ENCODE results near the gene ELMO2. TPM values are rescaled to one million over a fixed set of nuclear protein-coding genes. Genes with fewer than 3 reads are reported as not detected.

Gene ELMO2, protein sequence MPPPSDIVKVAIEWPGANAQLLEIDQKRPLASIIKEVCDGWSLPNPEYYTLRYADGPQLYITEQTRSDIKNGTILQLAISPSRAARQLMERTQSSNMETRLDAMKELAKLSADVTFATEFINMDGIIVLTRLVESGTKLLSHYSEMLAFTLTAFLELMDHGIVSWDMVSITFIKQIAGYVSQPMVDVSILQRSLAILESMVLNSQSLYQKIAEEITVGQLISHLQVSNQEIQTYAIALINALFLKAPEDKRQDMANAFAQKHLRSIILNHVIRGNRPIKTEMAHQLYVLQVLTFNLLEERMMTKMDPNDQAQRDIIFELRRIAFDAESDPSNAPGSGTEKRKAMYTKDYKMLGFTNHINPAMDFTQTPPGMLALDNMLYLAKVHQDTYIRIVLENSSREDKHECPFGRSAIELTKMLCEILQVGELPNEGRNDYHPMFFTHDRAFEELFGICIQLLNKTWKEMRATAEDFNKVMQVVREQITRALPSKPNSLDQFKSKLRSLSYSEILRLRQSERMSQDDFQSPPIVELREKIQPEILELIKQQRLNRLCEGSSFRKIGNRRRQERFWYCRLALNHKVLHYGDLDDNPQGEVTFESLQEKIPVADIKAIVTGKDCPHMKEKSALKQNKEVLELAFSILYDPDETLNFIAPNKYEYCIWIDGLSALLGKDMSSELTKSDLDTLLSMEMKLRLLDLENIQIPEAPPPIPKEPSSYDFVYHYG
- 77.2 and 79.6 TPM in 2 replicates for total RNA-seq
- long read RNA-seq, transcript ELMO2-204 (21 exons, 3,574 nt) = minor isoform, 32 of 245 reads
- long read RNA-seq, transcript ELMO2-201 (22 exons, 3,669 nt) = major isoform, 48 of 245 reads
- long read RNA-seq, partial matches to known transcripts = 35 of 245 reads
- long read RNA-seq, other reads (novel, unspliced or antisense) = 127 of 245 reads

DNA sequence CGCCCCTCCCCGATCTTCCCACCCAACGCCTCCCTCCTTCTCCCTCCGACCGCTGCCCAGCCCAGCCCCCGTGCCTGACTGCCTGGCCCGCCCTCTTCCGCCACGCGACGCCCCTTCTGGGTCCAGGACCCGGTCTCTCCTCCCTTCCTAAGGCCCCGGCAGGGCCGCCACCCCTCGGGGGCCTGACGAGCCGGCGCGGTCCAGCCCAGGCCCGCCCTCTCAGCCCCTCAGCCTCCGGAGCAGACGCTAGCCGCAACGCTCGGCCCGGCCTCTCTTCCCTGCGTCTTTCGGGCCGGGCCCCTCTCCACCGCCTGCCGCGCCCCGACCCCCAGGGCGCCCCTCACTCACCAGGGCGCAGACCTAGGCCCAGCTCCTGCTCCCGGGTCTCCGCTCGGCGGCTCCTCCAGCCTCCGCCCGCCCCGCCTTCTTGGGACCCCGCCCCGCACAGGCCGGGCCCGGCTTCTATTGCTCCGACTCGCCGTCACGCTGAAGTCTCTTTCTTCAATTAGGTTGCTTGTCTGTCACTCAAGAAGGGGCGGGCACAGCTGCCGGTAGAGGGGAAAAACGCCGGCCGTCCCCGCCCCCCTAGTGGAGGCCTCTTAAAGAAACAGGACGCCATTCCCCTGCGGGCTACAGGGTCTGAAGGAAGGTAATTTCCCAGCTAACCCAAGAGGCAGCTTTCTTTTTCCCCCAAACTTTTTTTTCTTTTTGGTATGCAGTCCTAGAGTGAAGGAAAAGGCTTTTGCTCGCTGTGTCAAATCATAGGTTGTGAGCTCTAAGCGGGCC lies at the start of gene ELMO2:
ELMO2 (minus strand) TSS at position 416 of the 786 bp plus-strand sequence. CDS start 12,133 bp downstream, outside the sequence.
- Mint-ChIP-seq H3K36me3 (ENCODE audit: insufficient read depth) (no peaks in the 10 kb centered on the region), H3K4me3 (ENCODE audit: low read depth) (peak within 1 kb of the TSS; percentile 89), H3K4me1 (ENCODE audit: low read depth) (peaks cover 41% of the 10 kb centered on the region), H3K27me3 (no peaks in the 10 kb centered on the region), H3K9me3 (ENCODE audit: low read depth) (no peaks in the 10 kb centered on the region), H3K27ac (peak within 1 kb of the TSS; percentile 88)
- peak; percentile 94 for DNase-seq (ENCODE audit: low spot score, unreplicated experiment)
- TF ChIP-seq, protein P1, sequence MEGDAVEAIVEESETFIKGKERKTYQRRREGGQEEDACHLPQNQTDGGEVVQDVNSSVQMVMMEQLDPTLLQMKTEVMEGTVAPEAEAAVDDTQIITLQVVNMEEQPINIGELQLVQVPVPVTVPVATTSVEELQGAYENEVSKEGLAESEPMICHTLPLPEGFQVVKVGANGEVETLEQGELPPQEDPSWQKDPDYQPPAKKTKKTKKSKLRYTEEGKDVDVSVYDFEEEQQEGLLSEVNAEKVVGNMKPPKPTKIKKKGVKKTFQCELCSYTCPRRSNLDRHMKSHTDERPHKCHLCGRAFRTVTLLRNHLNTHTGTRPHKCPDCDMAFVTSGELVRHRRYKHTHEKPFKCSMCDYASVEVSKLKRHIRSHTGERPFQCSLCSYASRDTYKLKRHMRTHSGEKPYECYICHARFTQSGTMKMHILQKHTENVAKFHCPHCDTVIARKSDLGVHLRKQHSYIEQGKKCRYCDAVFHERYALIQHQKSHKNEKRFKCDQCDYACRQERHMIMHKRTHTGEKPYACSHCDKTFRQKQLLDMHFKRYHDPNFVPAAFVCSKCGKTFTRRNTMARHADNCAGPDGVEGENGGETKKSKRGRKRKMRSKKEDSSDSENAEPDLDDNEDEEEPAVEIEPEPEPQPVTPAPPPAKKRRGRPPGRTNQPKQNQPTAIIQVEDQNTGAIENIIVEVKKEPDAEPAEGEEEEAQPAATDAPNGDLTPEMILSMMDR (IDR thresholded peaks at IDR 0.05; ENCODE audit: unreplicated experiment) = peak; percentile 20

DNA sequence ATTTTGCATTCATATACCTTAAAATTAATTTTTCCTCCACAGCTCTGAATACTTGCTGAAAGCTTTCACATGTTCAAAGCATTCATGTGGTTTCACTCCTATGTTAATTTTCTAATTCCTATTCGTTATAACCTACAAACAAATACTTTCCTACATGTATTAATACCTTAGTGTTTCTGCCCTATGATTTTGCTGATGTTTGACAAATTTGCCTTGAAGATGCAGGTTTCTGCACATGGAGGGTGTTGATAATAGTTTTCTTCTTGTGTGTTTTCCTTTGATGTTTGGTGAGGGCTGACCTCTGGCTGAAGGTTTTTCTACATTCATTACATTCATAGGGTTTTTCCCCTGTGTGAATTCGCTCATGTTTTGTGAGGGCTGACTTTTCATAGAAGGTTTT lies 49.3 kb upstream of the ELMO2 start:
- H3K4me1 Mint-ChIP-seq (ENCODE audit: low read depth) = peaks cover 4% of the 10 kb centered on the region
- H3K9me3 Mint-ChIP-seq (ENCODE audit: low read depth) = peaks cover 22% of the 10 kb centered on the region
- H3K27me3 Mint-ChIP-seq = no peaks in the 10 kb centered on the region
- no peak for DNase-seq (ENCODE audit: low spot score, unreplicated experiment)
- H3K27ac Mint-ChIP-seq = peak overlapping the region; percentile 23
- peaks cover 30% of the 10 kb centered on the region for H3K36me3 Mint-ChIP-seq (ENCODE audit: insufficient read depth)
- TF ChIP-seq, protein P1 (IDR thresholded peaks at IDR 0.05; ENCODE audit: unreplicated experiment) = no peak
- H3K4me3 Mint-ChIP-seq (ENCODE audit: low read depth) = no peak overlapping the region

DNA sequence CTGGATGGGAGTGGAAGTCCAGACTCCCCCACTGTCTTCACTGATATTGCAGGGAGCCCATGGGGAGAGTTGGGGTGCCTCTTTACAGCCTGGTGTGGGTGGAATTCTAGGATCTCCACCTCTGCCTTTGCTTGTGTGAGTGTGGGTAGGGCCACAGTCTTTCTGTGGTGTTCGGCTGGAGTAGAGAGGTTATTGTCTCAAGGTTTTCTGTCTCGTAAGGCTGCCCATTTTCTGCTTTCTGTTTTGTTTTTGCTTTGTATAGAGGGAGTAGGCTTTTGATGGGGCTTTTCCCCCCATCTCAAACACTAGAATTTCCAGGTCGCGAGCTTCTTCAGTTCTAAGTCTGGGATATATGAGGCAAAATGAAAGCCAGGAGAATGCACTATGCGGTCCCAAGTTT lies 40.4 kb upstream of the ELMO2 start:
- Mint-ChIP-seq H3K9me3 (ENCODE audit: low read depth) (peaks cover 28% of the 10 kb centered on the region), H3K4me1 (ENCODE audit: low read depth) (no peaks in the 10 kb centered on the region), H3K36me3 (ENCODE audit: insufficient read depth) (peaks cover 23% of the 10 kb centered on the region), H3K4me3 (ENCODE audit: low read depth) (no peak overlapping the region), H3K27ac (no peak overlapping the region), H3K27me3 (no peaks in the 10 kb centered on the region)
- DNase-seq (ENCODE audit: low spot score, unreplicated experiment) = no peak
- TF ChIP-seq, protein P1 (IDR thresholded peaks at IDR 0.05; ENCODE audit: unreplicated experiment) = no peak

DNA sequence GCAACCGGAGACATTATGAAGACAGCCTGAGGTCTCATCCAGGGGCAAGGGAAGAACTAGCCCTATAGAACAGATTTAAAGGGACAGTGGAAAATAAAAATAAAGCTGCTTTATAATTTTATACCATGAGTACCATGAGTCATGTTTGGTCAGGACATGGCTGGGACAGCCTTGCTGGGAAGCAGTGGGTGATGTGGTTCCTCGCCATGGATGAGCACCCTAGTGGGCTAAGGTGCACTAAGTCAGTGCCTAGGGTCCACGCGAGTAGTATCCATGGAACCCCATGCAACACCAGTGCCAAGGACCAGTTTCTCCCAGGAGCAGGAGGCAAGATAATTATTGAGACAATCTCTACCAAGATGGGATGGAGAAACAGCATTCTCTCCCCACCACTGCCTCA lies 33.4 kb upstream of the ELMO2 start:
- no peak overlapping the region for H3K4me3 Mint-ChIP-seq (ENCODE audit: low read depth)
- H3K27ac Mint-ChIP-seq = no peak overlapping the region
- no peaks in the 10 kb centered on the region for H3K4me1 Mint-ChIP-seq (ENCODE audit: low read depth)
- H3K9me3 Mint-ChIP-seq (ENCODE audit: low read depth) = peaks cover 12% of the 10 kb centered on the region
- peaks cover 7% of the 10 kb centered on the region for H3K36me3 Mint-ChIP-seq (ENCODE audit: insufficient read depth)
- DNase-seq (ENCODE audit: low spot score, unreplicated experiment) = no peak
- TF ChIP-seq, protein P1 (IDR thresholded peaks at IDR 0.05; ENCODE audit: unreplicated experiment) = no peak
- H3K27me3 Mint-ChIP-seq = no peaks in the 10 kb centered on the region

Data from progenitor cell of endocrine pancreas (in vitro differentiated cells).